Thoracic aorta (tissue), 2 donors: ENCODE results near the gene RASA3. TPM values are rescaled to one million over a fixed set of nuclear protein-coding genes. Genes with fewer than 3 reads are reported as not detected.
"Not testable (repeated sequence)": the region's sequence is repeated elsewhere in the genome, so short reads cannot be mapped to it uniquely, and the experiment has no call there.

ENCODE experiments used
- ATAC-seq: fragments of 150-250 bp; one replicate; pipeline ENCODE4 v1.8.0; 2017; ENCODE audit warnings: low read depth; ENCODE audit not compliant: insufficient number of reproducible peaks, low FRiP score
- DNase-seq: peaks from one replicate; pipeline ENCODE4 v3.0.0-alpha.2; 2020; ENCODE audit warnings: low spot score
- H3K27ac ChIP-seq, 2 donors: fragments of 200-600 bp; sonication (generic); 1 replicate in 1 of 2; 2 replicates in 1 of 2; pipeline ENCODE4 v1.5.1; 2016; ENCODE audit warnings: mild to moderate bottlenecking in 2 of 2, moderate library complexity in 2 of 2
- H3K27me3 ChIP-seq: fragments of 200-600 bp; sonication (generic); replicated peaks from 2 replicates; pipeline ENCODE4 v1.6.0; 2016; ENCODE audit warnings: mild to moderate bottlenecking; ENCODE audit not compliant: insufficient read depth
- H3K36me3 ChIP-seq: fragments of 200-600 bp; sonication (generic); one replicate; pipeline ENCODE4 v1.5.1; 2016
- H3K4me1 ChIP-seq, 2 donors: fragments of 200-600 bp; sonication (generic); 1 replicate in 1 of 2; 2 replicates in 1 of 2; pipeline versions ENCODE4 v1.5.1 to v1.6.0; 2016; ENCODE audit warnings: low read depth in 2 of 2, mild to moderate bottlenecking in 1 of 2; ENCODE audit not compliant: control insufficient read depth in 1 of 2
- H3K4me3 ChIP-seq: fragments of 200-600 bp; sonication (generic); 2 replicates; pipeline ENCODE4 v1.5.1; 2016; ENCODE audit warnings: mild to moderate bottlenecking
- H3K9me3 ChIP-seq: fragments of 200-600 bp; sonication (generic); 2 replicates; pipeline ENCODE4 v1.5.1; 2016
- total RNA-seq, 2 donors: library from RNA; depleted of rRNA; stranded (reverse); fragments of >200 nt; gene quantifications; one replicate each; pipeline versions ENCODE4 v1.1.0 to v1.2.3, GENCODE V29; 2016
- TF ChIP-seq, protein P1 (sequence below): fragments of 200-600 bp; sonication (generic); IDR thresholded peaks from one replicate; pipeline ENCODE4 v1.5.1; 2019; ENCODE audit warnings: antibody characterized with exemption

The RASA3 gene
- total RNA-seq, 2 donors from 2014 or later, result 38.9 to 48.6 TPM

DNA sequence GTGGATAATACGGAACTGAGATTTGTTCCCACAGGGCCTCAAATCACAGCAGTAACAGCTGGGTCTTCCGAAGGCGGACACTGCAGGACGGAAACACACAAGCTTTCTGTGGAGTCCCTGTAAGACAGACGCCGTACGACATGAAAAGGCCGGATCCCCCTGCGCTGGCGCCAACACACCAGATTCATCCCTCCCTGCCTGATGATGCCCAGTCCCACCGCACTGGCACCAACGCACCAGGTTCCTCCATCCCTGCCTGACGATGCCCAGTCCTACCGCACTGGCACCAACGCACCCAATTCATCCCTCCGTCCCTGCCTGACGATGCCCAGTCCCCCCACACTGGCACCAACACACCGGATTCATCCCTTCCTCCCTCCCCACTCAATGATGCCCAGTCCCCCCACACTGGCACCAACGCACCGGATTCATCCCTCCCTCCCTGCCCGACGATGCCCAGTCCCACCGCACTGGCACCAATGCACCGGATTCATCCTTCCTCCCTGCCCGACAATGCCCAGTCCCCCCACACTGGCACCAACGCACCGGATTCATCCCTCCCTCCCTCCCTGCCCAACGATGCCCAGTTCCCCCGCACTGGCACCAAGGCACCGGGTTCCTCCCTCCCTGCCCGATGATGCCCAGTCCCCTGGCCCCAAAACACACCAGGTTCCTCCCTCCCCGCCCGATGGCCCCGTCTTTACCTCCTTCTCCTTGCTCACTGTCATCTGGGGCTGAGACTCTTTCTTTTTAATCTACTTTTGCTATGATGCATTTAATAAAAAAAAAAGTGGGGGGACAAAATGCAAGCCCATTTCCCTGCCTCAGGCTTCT lies 55.1 kb downstream of the RASA3 start:
- ATAC-seq (no peak), DNase-seq (no peak)
- no peak overlapping the region for H3K27ac ChIP-seq

DNA sequence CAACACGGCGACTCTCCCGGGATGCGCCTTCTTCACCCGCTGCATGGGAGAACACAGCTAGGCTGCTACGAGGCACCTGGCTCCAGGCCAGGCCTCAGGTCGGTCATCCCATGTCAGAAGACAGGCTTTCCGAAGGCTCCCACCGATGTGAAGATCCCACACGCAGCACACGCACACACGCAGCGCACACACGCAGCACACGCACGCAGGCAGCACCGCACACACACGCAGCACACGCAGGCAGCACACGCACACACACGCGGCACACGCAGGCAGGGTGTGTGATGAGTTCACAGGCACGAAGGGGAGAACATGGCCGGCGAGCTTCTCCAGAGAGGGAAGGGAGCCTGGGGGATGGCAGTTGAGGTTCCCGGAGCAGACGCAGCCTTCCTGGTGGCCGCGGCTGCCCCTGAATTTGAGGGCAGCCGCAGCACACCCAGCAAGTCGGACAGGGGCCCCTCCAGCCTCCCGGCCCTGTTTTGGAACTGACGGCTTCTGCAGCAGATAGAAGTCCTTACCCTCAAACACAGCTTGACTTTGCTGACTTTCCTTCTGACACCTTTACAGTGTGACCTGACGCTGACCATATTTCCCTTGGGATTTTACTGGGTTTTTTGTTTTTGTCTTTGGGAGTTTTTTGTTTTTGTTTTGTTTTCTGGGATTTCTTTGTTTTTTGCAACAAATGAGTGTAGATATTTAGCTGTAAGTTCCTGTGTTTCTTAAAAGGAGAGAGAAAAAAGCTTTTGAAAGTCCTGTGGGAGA lies 55.9 kb downstream of the RASA3 start:
- TF ChIP-seq, protein P1, sequence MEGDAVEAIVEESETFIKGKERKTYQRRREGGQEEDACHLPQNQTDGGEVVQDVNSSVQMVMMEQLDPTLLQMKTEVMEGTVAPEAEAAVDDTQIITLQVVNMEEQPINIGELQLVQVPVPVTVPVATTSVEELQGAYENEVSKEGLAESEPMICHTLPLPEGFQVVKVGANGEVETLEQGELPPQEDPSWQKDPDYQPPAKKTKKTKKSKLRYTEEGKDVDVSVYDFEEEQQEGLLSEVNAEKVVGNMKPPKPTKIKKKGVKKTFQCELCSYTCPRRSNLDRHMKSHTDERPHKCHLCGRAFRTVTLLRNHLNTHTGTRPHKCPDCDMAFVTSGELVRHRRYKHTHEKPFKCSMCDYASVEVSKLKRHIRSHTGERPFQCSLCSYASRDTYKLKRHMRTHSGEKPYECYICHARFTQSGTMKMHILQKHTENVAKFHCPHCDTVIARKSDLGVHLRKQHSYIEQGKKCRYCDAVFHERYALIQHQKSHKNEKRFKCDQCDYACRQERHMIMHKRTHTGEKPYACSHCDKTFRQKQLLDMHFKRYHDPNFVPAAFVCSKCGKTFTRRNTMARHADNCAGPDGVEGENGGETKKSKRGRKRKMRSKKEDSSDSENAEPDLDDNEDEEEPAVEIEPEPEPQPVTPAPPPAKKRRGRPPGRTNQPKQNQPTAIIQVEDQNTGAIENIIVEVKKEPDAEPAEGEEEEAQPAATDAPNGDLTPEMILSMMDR, result no peak
- no peak for ATAC-seq
- Histone ChIP-seq H3K27ac (no peak overlapping the region), H3K4me1 (peaks cover 0 to 21% of the 10 kb centered on the region in 2 donors), H3K4me3 (no peak overlapping the region), H3K36me3 (no peaks in the 10 kb centered on the region), H3K9me3 (no peaks in the 10 kb centered on the region), H3K27me3 (no peaks in the 10 kb centered on the region)
- no peak for DNase-seq

More for the DNA sequence above, 55.1 kb downstream of the RASA3 start:
- Histone ChIP-seq H3K36me3 (no peaks in the 10 kb centered on the region), H3K9me3 (no peaks in the 10 kb centered on the region), H3K4me1 (peaks cover 0 to 21% of the 10 kb centered on the region in 2 donors), H3K4me3 (no peak overlapping the region), H3K27me3 (no peaks in the 10 kb centered on the region)
- TF ChIP-seq, protein P1, result no peak

DNA sequence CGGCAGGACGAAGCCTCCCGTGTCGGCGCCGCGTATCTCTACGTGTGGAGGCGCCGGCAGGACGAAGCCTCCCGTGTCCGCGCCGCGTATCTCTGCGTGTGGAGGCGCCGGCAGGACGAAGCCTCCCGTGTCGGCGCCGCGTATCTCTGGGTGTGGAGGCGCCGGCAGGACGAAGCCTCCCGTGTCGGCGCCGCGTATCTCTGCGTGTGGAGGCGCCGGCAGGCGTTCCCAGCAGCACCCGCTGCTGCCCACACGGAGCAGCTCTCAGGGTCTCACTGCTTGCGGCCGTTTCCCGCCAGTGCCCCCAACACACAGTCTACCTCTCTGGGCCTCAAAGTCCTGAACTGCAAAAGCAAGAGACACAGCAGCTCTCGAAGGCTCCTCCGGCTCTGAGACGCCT lies 56.6 kb downstream of the RASA3 start:
- ATAC-seq, H3K4me3 ChIP-seq, H3K27ac ChIP-seq, DNase-seq, H3K36me3 ChIP-seq, H3K9me3 ChIP-seq, H3K27me3 ChIP-seq: not testable (repeated sequence)
- peaks cover 0 to 21% of the 10 kb centered on the region in 2 donors for H3K4me1 ChIP-seq

DNA sequence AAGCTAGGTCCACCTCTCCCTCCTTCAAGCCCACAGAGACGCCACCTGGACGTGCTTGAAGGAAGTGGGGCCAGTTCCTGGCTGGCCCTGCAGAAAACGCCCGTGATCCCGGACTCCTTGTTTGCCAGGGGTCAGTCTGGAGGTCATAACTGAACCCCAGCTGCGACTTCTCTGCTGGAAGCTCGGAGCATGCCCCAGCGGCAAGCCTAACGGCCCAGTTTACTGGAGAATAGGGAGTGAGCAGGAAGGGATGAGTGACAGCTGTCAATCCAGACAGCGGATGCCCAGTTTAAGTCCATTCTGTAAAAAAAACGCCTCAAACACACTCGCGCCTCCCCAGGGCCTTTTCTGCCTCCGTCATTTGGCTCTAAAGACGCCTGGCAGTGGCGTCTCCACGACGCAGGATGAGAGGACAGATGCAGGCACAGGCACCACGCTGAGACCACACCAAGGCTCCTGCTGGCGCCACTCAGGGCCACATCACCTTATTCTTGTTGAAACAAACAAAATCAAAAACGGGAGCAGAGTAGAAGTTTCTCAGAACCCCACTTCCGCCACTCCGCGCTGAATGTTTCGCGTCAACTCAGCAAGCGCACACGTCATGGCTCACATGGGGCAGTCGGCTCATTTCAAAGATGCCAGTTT lies 57.6 kb downstream of the RASA3 start:
- Histone ChIP-seq H3K27ac (no peak overlapping the region), H3K27me3 (no peaks in the 10 kb centered on the region), H3K4me3 (no peak overlapping the region), H3K36me3 (no peaks in the 10 kb centered on the region), H3K4me1 (peaks cover 0 to 21% of the 10 kb centered on the region in 2 donors), H3K9me3 (no peaks in the 10 kb centered on the region)
- no peak for DNase-seq
- TF ChIP-seq, protein P1, result no peak
- ATAC-seq, result no peak

DNA sequence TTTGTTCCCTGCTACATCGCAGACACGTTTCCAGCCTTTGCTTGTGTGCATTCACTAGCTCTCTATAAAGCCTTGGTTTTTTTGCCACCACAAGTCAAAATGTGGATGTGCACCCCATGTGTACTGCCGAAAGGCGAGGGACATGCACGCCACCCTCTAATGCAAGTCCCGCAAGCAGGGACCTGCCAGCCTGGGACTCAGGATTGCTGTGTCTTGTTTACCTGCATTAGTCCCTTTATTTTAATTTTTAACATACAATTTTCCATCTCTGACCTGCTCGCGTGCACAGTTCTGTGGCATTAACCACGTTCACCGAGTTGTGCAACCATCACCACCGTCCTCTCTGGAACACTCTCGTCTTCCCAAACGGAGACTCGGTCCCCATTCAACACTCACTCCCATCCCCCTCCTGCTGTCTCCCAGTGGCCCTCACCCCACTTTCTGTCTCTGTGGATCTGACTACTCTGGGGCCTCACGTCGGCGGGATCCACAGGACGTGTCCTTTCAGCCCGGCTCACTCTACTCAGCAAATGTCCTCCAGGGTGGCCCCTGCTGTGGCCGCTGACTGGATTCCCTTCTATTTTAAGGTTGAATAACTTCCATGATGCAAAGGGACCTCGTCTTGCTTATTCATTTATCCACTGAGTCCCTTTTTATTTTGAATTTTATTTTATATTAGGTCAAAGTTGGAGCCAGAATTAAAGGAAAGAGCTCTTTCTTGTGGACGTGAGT lies 58.4 kb downstream of the RASA3 start:
- H3K9me3 ChIP-seq, result no peaks in the 10 kb centered on the region
- no peaks in the 10 kb centered on the region for H3K27me3 ChIP-seq
- H3K36me3 ChIP-seq, result no peaks in the 10 kb centered on the region
- no peak overlapping the region for H3K27ac ChIP-seq
- no peak for ATAC-seq
- no peak for DNase-seq
- TF ChIP-seq, protein P1, result no peak
- peaks cover 3 to 16% of the 10 kb centered on the region in 2 donors for H3K4me1 ChIP-seq
- H3K4me3 ChIP-seq, result no peak overlapping the region
